Measurements from ENCODE around the gene KCNQ4.

DNA sequence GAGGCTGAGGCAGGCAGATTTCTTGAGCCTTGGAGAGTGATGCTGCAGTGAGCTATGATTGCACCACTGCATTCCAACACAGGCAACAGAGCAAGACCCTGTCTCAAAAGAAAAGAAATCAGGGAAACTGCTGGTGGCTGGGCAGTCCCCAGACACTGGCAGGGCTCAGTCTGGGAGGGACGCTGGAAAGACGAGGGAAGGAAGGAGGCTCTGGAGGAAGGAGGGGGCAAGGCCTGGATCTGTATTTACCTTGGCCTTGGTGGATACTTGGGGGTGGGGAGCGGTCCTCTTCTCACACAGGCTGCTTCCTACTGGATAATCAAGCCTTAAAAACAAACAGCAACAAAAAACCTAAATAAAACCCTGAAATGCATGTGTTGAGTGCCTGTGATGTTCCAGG, 24.4 kb downstream of the KCNQ4 start:
- no peak for TF ChIP-seq CTCF (IDR thresholded peaks at IDR 0.05; ENCODE audit: borderline replicate concordance, extremely low read depth, low read length, poor library complexity, severe bottlenecking)
- TF ChIP-seq EZH2 (IDR thresholded peaks at IDR 0.05; ENCODE audit: borderline replicate concordance, low read depth, low read length, severe bottlenecking): no peak

Measured in DND-41 (cell line).